Gastroesophageal sphincter (tissue), 4 donors: ENCODE data around the gene RNU5D-1. TPM values are rescaled to one million over a fixed set of nuclear protein-coding genes. Genes with fewer than 3 reads are reported as not detected.
A peak's percentile ranks its signal among the peaks of the same experiment; 100 is the strongest.

ENCODE experiments used
- ATAC-seq: fragments of 150-250 bp; one replicate; pipeline ENCODE4 v1.9.1; 2016; ENCODE audit warnings: mild to moderate bottlenecking, moderate library complexity
- H3K27ac ChIP-seq, 4 donors: fragments of 200-600 bp; sonication (generic) in 3 of 4; 1 replicate in 3 of 4; 2 replicates in 1 of 4; pipeline ENCODE4 v1.5.1; 2016 to 2019
- H3K27me3 ChIP-seq: fragments of 200-600 bp; sonication (generic); one replicate; pipeline ENCODE4 v1.5.1; 2019
- H3K36me3 ChIP-seq, 2 donors: fragments of 200-600 bp; sonication (generic); one replicate each; pipeline ENCODE4 v1.5.1; 2019; ENCODE audit warnings: control low read depth in 1 of 2
- H3K4me1 ChIP-seq, 3 donors: fragments of 200-600 bp; sonication (generic); 1 replicate in 2 of 3; 2 replicates in 1 of 3; pipeline ENCODE4 v1.5.1; 2016 to 2019; ENCODE audit warnings: control low read depth in 2 of 3
- H3K4me3 ChIP-seq, 2 donors: fragments of 200-600 bp; sonication (generic); one replicate each; pipeline ENCODE4 v1.5.1; 2019; ENCODE audit warnings: mild to moderate bottlenecking in 1 of 2, moderate library complexity in 1 of 2
- H3K9me3 ChIP-seq, 3 donors: fragments of 200-600 bp; sonication (generic); one replicate each; pipeline ENCODE4 v1.5.1; 2017 to 2019; ENCODE audit warnings: control low read depth in 2 of 3
- EP300 ChIP-seq: sonication (generic); formaldehyde crosslinking; IDR thresholded peaks from one replicate; pipeline ENCODE4 v1.6.1; 2017; ENCODE audit warnings: antibody characterized with exemption, mild to moderate bottlenecking
- POLR2A ChIP-seq, 2 donors: fragments of 450-650 bp; IDR thresholded peaks; one replicate each; pipeline ENCODE4 v1.6.1; 2017; ENCODE audit warnings: antibody characterized with exemption in 2 of 2, mild to moderate bottlenecking in 2 of 2, moderate library complexity in 1 of 2
- POLR2AphosphoS5 ChIP-seq: sonication (generic); formaldehyde crosslinking; IDR thresholded peaks from one replicate; pipeline ENCODE4 v1.6.1; 2017; ENCODE audit warnings: antibody characterized with exemption
- WGBS, 2 donors: methylation state at CpG; one replicate each; pipeline ENCODE4 v1.1.5; 2018; ENCODE audit warnings: low coverage in 1 of 2; 5-methylcytosine and 5-hydroxymethylcytosine counted together
- total RNA-seq, 4 donors: library from RNA; depleted of rRNA; stranded (reverse); fragments of >200 nt; gene quantifications; one replicate each; pipeline ENCODE4 v1.1.0, GENCODE V29; 2016
- TF ChIP-seq, protein P1 (sequence below), 4 experiments: fragments of 200-600 bp in 2 of 4; fragments of 450-650 bp in 2 of 4; sonication (generic) in 1 of 4; IDR thresholded peaks; one replicate each; pipeline ENCODE4 v1.5.1; 2017 to 2019; ENCODE audit warnings: antibody characterized with exemption in 4 of 4, mild to moderate bottlenecking in 2 of 4, moderate library complexity in 2 of 4

Gene RNU5D-1
- total RNA-seq, 4 donors from 2014 or later, result not detected

DNA sequence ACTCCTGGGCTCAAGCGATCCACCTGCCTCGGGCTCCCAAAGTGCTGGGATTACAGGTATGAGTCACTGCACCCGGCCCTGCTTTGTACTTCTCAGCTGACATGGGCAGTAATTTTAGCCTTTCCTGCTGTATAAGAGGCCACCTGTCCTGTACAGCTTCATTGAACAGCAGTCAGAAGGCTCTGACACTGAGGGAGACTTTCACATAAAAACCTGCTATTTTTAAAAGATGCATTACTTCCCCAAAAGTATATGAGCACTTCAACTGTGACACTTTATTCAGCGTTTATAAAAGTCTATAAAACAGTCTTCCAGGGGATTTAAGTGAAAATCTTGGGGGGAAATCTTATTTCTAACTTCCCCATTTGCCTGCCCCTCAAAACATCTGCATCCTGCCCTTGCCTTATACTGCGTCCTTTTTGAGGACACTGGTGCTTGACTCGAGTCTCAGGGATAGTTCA, 17.6 kb downstream of the RNU5D-1 start:
- H3K27me3 ChIP-seq, result no peaks in the 10 kb centered on the region
- no peak overlapping the region for H3K4me3 ChIP-seq
- ATAC-seq, result no peak
- WGBS, 2 donors, result 54 to 71% methylated on average over 4 to 5 of the region's 6 CpGs
- no peak overlapping the region for H3K27ac ChIP-seq
- no peaks in the 10 kb centered on the region for H3K9me3 ChIP-seq
- peaks cover 0 to 20% (median 0%) of the 10 kb centered on the region in 3 donors for H3K4me1 ChIP-seq
- TF ChIP-seq, protein P1, sequence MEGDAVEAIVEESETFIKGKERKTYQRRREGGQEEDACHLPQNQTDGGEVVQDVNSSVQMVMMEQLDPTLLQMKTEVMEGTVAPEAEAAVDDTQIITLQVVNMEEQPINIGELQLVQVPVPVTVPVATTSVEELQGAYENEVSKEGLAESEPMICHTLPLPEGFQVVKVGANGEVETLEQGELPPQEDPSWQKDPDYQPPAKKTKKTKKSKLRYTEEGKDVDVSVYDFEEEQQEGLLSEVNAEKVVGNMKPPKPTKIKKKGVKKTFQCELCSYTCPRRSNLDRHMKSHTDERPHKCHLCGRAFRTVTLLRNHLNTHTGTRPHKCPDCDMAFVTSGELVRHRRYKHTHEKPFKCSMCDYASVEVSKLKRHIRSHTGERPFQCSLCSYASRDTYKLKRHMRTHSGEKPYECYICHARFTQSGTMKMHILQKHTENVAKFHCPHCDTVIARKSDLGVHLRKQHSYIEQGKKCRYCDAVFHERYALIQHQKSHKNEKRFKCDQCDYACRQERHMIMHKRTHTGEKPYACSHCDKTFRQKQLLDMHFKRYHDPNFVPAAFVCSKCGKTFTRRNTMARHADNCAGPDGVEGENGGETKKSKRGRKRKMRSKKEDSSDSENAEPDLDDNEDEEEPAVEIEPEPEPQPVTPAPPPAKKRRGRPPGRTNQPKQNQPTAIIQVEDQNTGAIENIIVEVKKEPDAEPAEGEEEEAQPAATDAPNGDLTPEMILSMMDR (IDR thresholded peaks at IDR 0.05), result no peak
- TF ChIP-seq POLR2A (IDR thresholded peaks at IDR 0.05), result no peak
- H3K36me3 ChIP-seq, result no peaks in the 10 kb centered on the region

DNA sequence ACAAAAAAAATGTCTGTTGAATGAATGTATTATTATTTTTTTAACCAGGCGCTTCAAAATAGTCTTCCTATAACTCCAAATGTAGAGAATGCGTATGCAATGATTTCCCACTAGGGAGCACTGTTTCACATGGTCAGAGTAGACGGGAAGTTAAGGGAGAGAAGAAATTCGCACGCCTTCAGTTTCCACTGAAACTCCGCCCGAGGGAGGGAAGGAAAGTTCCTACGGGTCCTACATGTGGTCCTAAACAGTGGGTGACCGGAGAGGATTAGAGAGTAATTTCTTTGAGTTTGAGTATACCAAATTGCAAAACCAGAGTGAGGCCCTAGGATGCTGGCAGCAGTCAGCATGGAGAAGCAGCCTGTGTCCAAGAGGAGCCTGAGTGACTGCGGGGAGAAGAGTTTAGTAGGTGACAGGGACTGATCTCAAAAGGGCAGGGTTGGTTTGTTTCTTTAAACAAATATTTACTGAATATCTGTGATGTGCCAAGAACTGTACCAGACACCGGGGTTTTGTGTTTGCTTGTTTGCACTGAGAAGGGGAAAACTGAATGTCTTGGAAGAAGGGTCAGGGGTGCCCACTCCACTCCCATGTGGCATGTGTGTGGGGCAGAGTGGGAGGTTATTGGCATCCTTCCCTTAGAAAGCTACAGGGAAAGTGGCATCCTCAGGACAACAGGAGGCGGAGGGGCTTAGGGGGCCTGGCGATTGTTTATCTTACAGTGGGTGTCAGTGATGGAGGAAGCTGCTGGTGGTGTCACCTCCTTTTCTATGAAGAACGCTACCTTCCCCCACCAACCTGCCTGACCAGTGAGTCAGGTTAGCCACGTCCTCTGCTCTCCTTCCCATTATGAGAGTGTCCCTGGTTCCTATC, 22.8 kb downstream of the RNU5D-1 start:
- Histone ChIP-seq H3K27me3 (no peaks in the 10 kb centered on the region), H3K36me3 (no peaks in the 10 kb centered on the region), H3K4me1 (peaks cover 0 to 8% (median 0%) of the 10 kb centered on the region in 3 donors), H3K9me3 (no peaks in the 10 kb centered on the region), H3K4me3 (no peak overlapping the region), H3K27ac (no peak overlapping the region)
- peak; percentile 71 for ATAC-seq
- TF ChIP-seq POLR2AphosphoS5, result no peak
- TF ChIP-seq, protein P1 (IDR thresholded peaks at IDR 0.05), result peak in 3 of 4 experiments; percentile 57 to 63 (median 58)
- WGBS, 2 donors, result 11 to 25% methylated on average over 11 to 13 of the region's 15 CpGs

DNA sequence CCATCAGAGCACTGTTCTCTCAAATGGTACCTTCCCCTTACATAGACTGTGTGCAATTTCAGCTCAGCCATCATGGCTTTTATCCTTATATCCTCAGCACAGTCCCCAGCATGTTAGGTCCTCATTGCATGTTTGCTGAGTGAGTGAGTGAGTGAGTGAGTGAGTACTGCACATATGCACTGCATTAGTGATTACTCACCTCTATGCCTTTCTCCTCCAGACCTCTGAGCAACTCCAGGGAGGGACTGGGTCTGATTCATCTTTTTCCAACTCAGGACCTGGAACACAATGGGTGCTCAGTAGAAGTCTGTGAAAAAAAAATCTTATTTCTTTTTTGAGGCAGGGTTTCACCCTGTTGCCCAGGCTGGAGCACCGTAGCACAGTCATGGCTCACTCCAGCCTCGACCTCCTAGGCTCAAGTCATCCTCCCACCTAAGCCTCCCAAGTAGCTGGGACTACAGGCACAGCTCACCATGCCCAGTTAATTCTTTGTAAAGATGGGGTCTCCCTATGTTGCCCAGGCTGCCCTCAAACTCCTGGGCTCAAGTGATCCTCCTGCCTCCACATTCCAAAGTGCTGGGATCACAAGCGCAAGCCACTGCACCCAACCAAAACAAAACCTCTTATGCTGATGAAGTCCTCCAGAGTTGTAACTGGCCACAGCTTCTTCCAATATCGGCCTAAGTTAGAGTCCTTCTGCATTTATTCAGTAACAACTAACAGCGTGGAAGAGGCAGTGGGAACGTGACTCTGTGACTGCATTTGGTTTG, 23.7 kb downstream of the RNU5D-1 start:
- Histone ChIP-seq H3K36me3 (no peaks in the 10 kb centered on the region), H3K4me1 (peaks cover 0 to 8% (median 0%) of the 10 kb centered on the region in 3 donors), H3K27ac (no peak overlapping the region), H3K9me3 (no peaks in the 10 kb centered on the region), H3K27me3 (no peaks in the 10 kb centered on the region), H3K4me3 (no peak overlapping the region)
- WGBS, 2 donors, result 85 to 88% methylated on average over 4 of the region's 6 CpGs
- TF ChIP-seq, protein P1 (IDR thresholded peaks at IDR 0.05), result no peak
- no peak for TF ChIP-seq EP300
- TF ChIP-seq POLR2A (IDR thresholded peaks at IDR 0.05), result no peak
- TF ChIP-seq POLR2AphosphoS5, result no peak
- no peak for ATAC-seq

DNA sequence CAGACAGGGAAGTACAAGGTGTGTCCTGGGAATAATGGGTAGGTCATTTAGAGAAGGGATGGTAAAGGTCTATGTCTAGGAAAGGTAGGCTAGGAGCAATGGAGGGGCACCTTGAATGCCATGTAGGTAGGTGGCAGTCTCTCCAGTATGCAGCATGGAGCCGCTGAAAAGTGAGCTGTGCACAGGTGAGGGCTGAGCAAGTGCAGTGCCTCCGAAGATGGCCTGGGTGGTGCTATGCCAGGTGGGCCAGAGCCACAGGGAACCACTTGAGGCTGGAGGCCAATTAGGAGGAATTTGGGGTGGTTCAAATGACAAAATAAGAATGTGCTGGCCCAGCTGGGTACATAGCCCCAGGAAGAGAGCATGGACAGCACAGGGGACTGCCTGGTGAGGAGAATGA, 25.0 kb downstream of the RNU5D-1 start:
- Histone ChIP-seq H3K4me1 (peaks cover 0 to 8% (median 0%) of the 10 kb centered on the region in 3 donors), H3K27ac (no peak overlapping the region), H3K9me3 (no peaks in the 10 kb centered on the region), H3K27me3 (no peaks in the 10 kb centered on the region), H3K36me3 (no peaks in the 10 kb centered on the region), H3K4me3 (no peak overlapping the region)
- TF ChIP-seq POLR2A (IDR thresholded peaks at IDR 0.05), result no peak
- TF ChIP-seq EP300, result no peak
- TF ChIP-seq POLR2AphosphoS5, result no peak
- TF ChIP-seq, protein P1 (IDR thresholded peaks at IDR 0.05), result no peak
- WGBS, 2 donors, result 90 to 92% methylated on average over 1 to 2 of the region's 2 CpGs
- no peak for ATAC-seq
